CD14-positive monocyte (primary cell): ENCODE data around the gene SNX21. TPM values are rescaled to one million over a fixed set of nuclear protein-coding genes. Genes with fewer than 3 reads are reported as not detected.

Source experiments
- DNase-seq, 3 donors: peaks; one replicate each; pipeline ENCODE4 v3.0.0-alpha.2; 2011 to 2022
- H2AFZ ChIP-seq: 2 replicates; pipeline ENCODE4 v1.6.0; 2012; ENCODE audit warnings: mild to moderate bottlenecking, low read depth, low read length, inconsistent platforms; ENCODE audit not compliant: insufficient read depth, poor library complexity, severe bottlenecking
- H3K27ac ChIP-seq, 2 donors: 1 replicate in 1 of 2; 2 replicates in 1 of 2; pipeline ENCODE4 v1.5.1; 2012 to 2013; ENCODE audit warnings: low read length in 2 of 2, control low read depth in 1 of 2, inconsistent platforms in 1 of 2, low read depth in 1 of 2, mild to moderate bottlenecking in 1 of 2
- H3K27me3 ChIP-seq, 2 donors: one replicate each; pipeline versions ENCODE4 v1.6.0 to v1.6.1; 2011 to 2013; ENCODE audit warnings: low read length in 2 of 2; ENCODE audit not compliant: control insufficient read depth in 2 of 2, insufficient read depth in 2 of 2
- H3K36me3 ChIP-seq, 2 donors: replicated peaks in 1 of 2; 1 replicate in 1 of 2; 2 replicates in 1 of 2; pipeline versions ENCODE4 v1.5.1 to v1.6.1; 2012 to 2013; ENCODE audit warnings: low read length in 2 of 2, control low read depth in 1 of 2, inconsistent platforms in 1 of 2, mild to moderate bottlenecking in 1 of 2; ENCODE audit not compliant: insufficient read depth in 2 of 2, control insufficient read depth in 1 of 2
- H3K4me1 ChIP-seq, 2 donors: 1 replicate in 1 of 2; 2 replicates in 1 of 2; pipeline versions ENCODE4 v1.5.1 to v1.6.1; 2012 to 2013; ENCODE audit warnings: low read length in 2 of 2, control low read depth in 1 of 2, inconsistent platforms in 1 of 2, mild to moderate bottlenecking in 1 of 2, moderate library complexity in 1 of 2; ENCODE audit not compliant: insufficient read depth in 2 of 2, control insufficient read depth in 1 of 2
- H3K4me2 ChIP-seq: replicated peaks from 2 replicates; pipeline ENCODE3; 2012; ENCODE audit warnings: low read length, moderate library complexity, mild to moderate bottlenecking; ENCODE audit not compliant: poor library complexity, severe bottlenecking; ENCODE audit errors: extremely low read depth
- H3K4me3 ChIP-seq, 3 experiments: fragments of 200-600 bp in 1 of 3; sonication (generic) in 1 of 3; replicated peaks in 1 of 3; 1 replicate in 2 of 3; 2 replicates in 1 of 3; pipeline ENCODE4 v1.5.1; 2011 to 2013; ENCODE audit warnings: low read length in 3 of 3, mild to moderate bottlenecking in 3 of 3, control low read depth in 2 of 3, low read depth in 2 of 3, inconsistent platforms in 1 of 3, moderate library complexity in 1 of 3
- H3K79me2 ChIP-seq: 2 replicates; pipeline ENCODE4 v1.6.0; 2012; ENCODE audit warnings: mild to moderate bottlenecking, control low read depth, inconsistent platforms, low read length, moderate library complexity; ENCODE audit not compliant: insufficient read depth
- H3K9ac ChIP-seq: 2 replicates; pipeline ENCODE4 v1.6.0; 2017; ENCODE audit warnings: low read length, mild to moderate bottlenecking; ENCODE audit not compliant: insufficient read depth, poor library complexity, severe bottlenecking
- H3K9me3 ChIP-seq, 2 donors: replicated peaks in 1 of 2; 1 replicate in 1 of 2; 2 replicates in 1 of 2; pipeline versions ENCODE4 v1.5.1 to v1.6.1; 2012 to 2013; ENCODE audit warnings: low read length in 2 of 2, control low read depth in 1 of 2; ENCODE audit not compliant: control insufficient read depth in 1 of 2, insufficient read depth in 1 of 2
- H4K20me1 ChIP-seq: 2 replicates; pipeline ENCODE4 v1.6.0; 2012; ENCODE audit warnings: mild to moderate bottlenecking, low read length, control low read depth, moderate library complexity; ENCODE audit not compliant: insufficient read depth
- H3K27ac Mint-ChIP-seq, 7 donors: one replicate each; pipeline ENCODE4 v1.8.0; 2020; ENCODE audit warnings: mild to moderate bottlenecking in 7 of 7, mixed read lengths in 7 of 7, moderate library complexity in 6 of 7, inconsistent platforms in 2 of 7
- H3K27me3 Mint-ChIP-seq, 3 donors: one replicate each; pipeline ENCODE4 v1.8.0; 2021 to 2022; ENCODE audit warnings: low read depth in 3 of 3, mild to moderate bottlenecking in 3 of 3, mixed read lengths in 3 of 3, moderate library complexity in 3 of 3, inconsistent platforms in 1 of 3
- H3K36me3 Mint-ChIP-seq, 2 donors: one replicate each; pipeline ENCODE4 v1.8.0; 2020; ENCODE audit warnings: mixed read lengths in 2 of 2, inconsistent platforms in 1 of 2, mild to moderate bottlenecking in 1 of 2
- H3K4me1 Mint-ChIP-seq: one replicate; pipeline ENCODE4 v1.8.0; 2020; ENCODE audit warnings: mild to moderate bottlenecking, mixed read lengths
- H3K4me3 Mint-ChIP-seq, 2 donors: one replicate each; pipeline ENCODE4 v1.8.0; 2020; ENCODE audit warnings: mild to moderate bottlenecking in 2 of 2, mixed read lengths in 2 of 2, moderate library complexity in 1 of 2
- H3K9me3 Mint-ChIP-seq, 7 donors: one replicate each; pipeline ENCODE4 v1.8.0; 2020 to 2022; ENCODE audit warnings: mixed read lengths in 7 of 7, mild to moderate bottlenecking in 6 of 7, moderate library complexity in 6 of 7, inconsistent platforms in 2 of 7
- WGBS: methylation state at CpG from one replicate; pipeline ENCODE4 v1.1.5; 2013; ENCODE audit warnings: missing lambda C conversion rate; ENCODE audit not compliant: insufficient coverage; 5-methylcytosine and 5-hydroxymethylcytosine counted together
- intact Hi-C, 2 donors: fragments of 100-400 bp; cut with micrococcal nuclease; formaldehyde crosslinking; loops; one replicate each; pipeline versions ENCODE4 v1.15.0 to v1.15.1; 2023
- polyA plus RNA-seq, 3 donors: library from polyadenylated mRNA; depleted of rRNA in 1 of 3; unstranded in 2 of 3; stranded (reverse) in 1 of 3; fragments of 300-500 nt in 2 of 3; fragments of >200 nt in 1 of 3; fragmentation: Illumina TruSeq in 2 of 3; gene quantifications; 1 replicate in 2 of 3; 2 replicates in 1 of 3; pipeline ENCODE4 v1.2.3, GENCODE V29; 2012 to 2021
- TF ChIP-seq, protein P1 (sequence below): fragments of 200-600 bp; IDR thresholded peaks from one replicate; pipeline ENCODE4 v1.8.0; 2022; ENCODE audit warnings: antibody characterized with exemption, mild to moderate bottlenecking

The SNX21 gene
- polyA plus RNA-seq, 3 donors, result 11.2 to 16.9 (median 12.7) TPM

DNA sequence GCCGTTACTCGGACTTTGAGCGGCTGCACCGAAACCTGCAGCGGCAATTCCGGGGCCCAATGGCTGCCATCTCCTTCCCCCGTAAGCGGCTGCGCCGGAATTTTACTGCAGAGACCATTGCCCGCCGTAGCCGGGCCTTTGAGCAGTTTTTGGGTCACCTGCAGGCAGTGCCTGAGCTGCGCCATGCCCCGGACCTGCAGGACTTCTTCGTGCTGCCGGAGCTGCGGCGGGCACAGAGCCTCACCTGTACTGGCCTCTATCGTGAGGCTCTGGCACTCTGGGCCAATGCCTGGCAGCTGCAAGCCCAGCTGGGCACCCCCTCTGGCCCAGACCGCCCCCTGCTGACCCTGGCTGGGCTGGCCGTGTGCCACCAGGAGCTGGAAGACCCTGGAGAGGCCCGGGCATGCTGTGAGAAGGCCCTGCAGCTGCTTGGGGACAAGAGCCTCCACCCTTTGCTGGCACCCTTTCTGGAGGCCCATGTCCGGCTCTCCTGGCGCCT is 7.2 kb downstream of the SNX21 start:
- Histone ChIP-seq H3K27me3 (no peaks in the 10 kb centered on the region), H2AFZ (no peak overlapping the region), H3K79me2 (peaks cover 2% of the 10 kb centered on the region), H4K20me1 (peaks cover 26% of the 10 kb centered on the region), H3K36me3 (peaks cover 49 to 84% of the 10 kb centered on the region in 2 donors), H3K4me2 (no peak overlapping the region), H3K4me3 (no peak overlapping the region), H3K4me1 (peaks cover 20 to 22% of the 10 kb centered on the region in 2 donors), H3K9ac (no peak overlapping the region), H3K9me3 (no peaks in the 10 kb centered on the region), H3K27ac (no peak overlapping the region)
- Mint-ChIP-seq H3K4me1 (peaks cover 25% of the 10 kb centered on the region), H3K4me3 (no peak overlapping the region), H3K27me3 (no peaks in the 10 kb centered on the region), H3K36me3 (peaks cover 52 to 94% of the 10 kb centered on the region in 2 donors), H3K27ac (no peak overlapping the region), H3K9me3 (peaks cover 0 to 1% (median 0%) of the 10 kb centered on the region in 7 donors)
- intact Hi-C loops, result no loop called here
- WGBS, result 97% methylated on average over 25 of the region's 25 CpGs
- TF ChIP-seq, protein P1, sequence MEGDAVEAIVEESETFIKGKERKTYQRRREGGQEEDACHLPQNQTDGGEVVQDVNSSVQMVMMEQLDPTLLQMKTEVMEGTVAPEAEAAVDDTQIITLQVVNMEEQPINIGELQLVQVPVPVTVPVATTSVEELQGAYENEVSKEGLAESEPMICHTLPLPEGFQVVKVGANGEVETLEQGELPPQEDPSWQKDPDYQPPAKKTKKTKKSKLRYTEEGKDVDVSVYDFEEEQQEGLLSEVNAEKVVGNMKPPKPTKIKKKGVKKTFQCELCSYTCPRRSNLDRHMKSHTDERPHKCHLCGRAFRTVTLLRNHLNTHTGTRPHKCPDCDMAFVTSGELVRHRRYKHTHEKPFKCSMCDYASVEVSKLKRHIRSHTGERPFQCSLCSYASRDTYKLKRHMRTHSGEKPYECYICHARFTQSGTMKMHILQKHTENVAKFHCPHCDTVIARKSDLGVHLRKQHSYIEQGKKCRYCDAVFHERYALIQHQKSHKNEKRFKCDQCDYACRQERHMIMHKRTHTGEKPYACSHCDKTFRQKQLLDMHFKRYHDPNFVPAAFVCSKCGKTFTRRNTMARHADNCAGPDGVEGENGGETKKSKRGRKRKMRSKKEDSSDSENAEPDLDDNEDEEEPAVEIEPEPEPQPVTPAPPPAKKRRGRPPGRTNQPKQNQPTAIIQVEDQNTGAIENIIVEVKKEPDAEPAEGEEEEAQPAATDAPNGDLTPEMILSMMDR, result no peak
- no peak for DNase-seq

DNA sequence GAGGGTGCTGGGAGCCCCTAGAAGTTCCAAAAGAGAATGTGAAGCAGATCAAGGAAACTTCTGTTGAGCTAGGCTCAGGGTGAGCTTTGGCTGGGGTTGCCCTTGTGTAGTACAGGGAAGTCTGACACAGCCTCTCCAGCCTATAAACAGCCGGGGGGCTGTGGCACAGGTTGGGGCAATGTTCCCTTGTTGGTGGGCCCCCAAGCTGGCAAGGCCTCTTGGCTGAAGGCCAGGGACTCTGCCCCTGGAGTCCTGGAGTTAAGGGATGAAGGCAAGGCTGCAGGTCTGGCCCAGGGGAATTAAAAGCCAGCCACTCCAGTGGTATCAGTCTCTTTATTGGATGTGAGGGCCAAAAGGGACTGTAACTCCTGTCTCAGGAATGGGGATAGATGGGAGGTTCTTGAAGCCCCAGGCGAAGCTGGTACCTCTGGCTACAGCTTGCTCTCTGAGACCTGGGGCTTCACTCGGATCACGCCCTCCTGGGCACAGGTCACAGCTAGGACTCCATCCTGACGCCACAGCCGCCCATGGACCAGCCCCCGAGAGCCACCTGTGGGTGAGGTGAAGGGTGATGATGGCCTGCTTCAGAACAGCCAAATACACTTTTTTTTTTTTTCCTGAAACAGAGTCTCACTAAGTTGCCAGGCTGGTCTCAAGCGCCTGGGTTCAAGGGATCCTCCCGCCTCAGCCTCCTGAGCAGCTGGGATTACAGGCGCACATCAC is 8.0 kb downstream of the SNX21 start:
- Histone ChIP-seq H2AFZ (no peak overlapping the region), H3K27ac (peak overlapping the region; percentile 46 to 71), H3K9me3 (no peaks in the 10 kb centered on the region), H3K9ac (no peak overlapping the region), H3K4me1 (peaks cover 15 to 17% of the 10 kb centered on the region in 2 donors), H3K4me3 (no peak overlapping the region), H4K20me1 (peaks cover 27% of the 10 kb centered on the region), H3K36me3 (peaks cover 57 to 91% of the 10 kb centered on the region in 2 donors), H3K27me3 (no peaks in the 10 kb centered on the region), H3K79me2 (no peaks in the 10 kb centered on the region), H3K4me2 (no peak overlapping the region)
- Mint-ChIP-seq H3K27me3 (no peaks in the 10 kb centered on the region), H3K9me3 (no peaks in the 10 kb centered on the region), H3K4me3 (no peak overlapping the region), H3K4me1 (peaks cover 19% of the 10 kb centered on the region), H3K27ac (peak overlapping the region in 6 of 7 donors; percentile 46 to 86 (median 82)), H3K36me3 (peaks cover 57 to 96% of the 10 kb centered on the region in 2 donors)
- no peak for DNase-seq
- intact Hi-C loops, result no loop called here
- 100% methylated on average over 3 of the region's 10 CpGs for WGBS
- TF ChIP-seq, protein P1, result no peak
